Karpas-422 (cell line): ENCODE data around the gene SPINK5. TPM values are rescaled to one million over a fixed set of nuclear protein-coding genes. Genes with fewer than 3 reads are reported as not detected.

Experiments
- DNase-seq: peaks from one replicate; pipeline ENCODE4 v3.0.0-alpha.2; 2015
- H2AFZ ChIP-seq: fragments of 200-600 bp; sonication (generic); 2 replicates; pipeline ENCODE4 v1.6.1; 2014; ENCODE audit warnings: antibody characterized with exemption, low read length, mixed read lengths
- H3K27ac ChIP-seq: fragments of 200-600 bp; sonication (generic); 2 replicates; pipeline ENCODE4 v1.5.1; 2014; ENCODE audit warnings: mild to moderate bottlenecking, low read length, moderate library complexity
- H3K27me3 ChIP-seq: fragments of 200-600 bp; sonication (generic); 2 replicates; pipeline ENCODE4 v1.6.1; 2014; ENCODE audit warnings: low read length, mixed read lengths
- H3K36me3 ChIP-seq: fragments of 200-600 bp; sonication (generic); 2 replicates; pipeline ENCODE4 v1.6.1; 2014; ENCODE audit warnings: low read length, mixed read lengths; ENCODE audit not compliant: insufficient read depth
- H3K4me1 ChIP-seq: fragments of 200-600 bp; sonication (generic); 2 replicates; pipeline ENCODE4 v1.6.1; 2014; ENCODE audit warnings: mild to moderate bottlenecking, low read length, mixed read lengths
- H3K4me2 ChIP-seq: fragments of 200-600 bp; sonication (generic); 2 replicates; pipeline ENCODE4 v1.6.1; 2014; ENCODE audit warnings: low read length, low read depth, mild to moderate bottlenecking; ENCODE audit not compliant: poor library complexity, severe bottlenecking
- H3K4me3 ChIP-seq: fragments of 200-600 bp; sonication (generic); 2 replicates; pipeline ENCODE4 v1.5.1; 2014; ENCODE audit warnings: mild to moderate bottlenecking, antibody characterized with exemption, low read length, mixed read lengths
- H3K79me2 ChIP-seq: fragments of 200-600 bp; sonication (generic); 2 replicates; pipeline ENCODE4 v1.6.1; 2014; ENCODE audit warnings: mild to moderate bottlenecking, low read length, mixed read lengths
- H3K9ac ChIP-seq: fragments of 200-600 bp; sonication (generic); 2 replicates; pipeline ENCODE4 v1.6.0; 2014; ENCODE audit warnings: low read length
- H3K9me2 ChIP-seq: fragments of 200-600 bp; sonication (generic), shearing (Covaris generic); replicated peaks from 2 replicates; pipeline ENCODE4 v1.6.0; 2014; ENCODE audit warnings: mild to moderate bottlenecking, low read length, moderate library complexity; ENCODE audit not compliant: insufficient read depth
- H3K9me3 ChIP-seq: fragments of 300-700, 200-600 bp; sonication (generic); 2 replicates; pipeline ENCODE4 v1.6.1; 2014; ENCODE audit warnings: low read length, mixed read lengths
- H4K20me1 ChIP-seq: fragments of 200-600 bp; sonication (generic); 2 replicates; pipeline ENCODE4 v1.6.1; 2014; ENCODE audit warnings: mild to moderate bottlenecking, antibody characterized with exemption, low read length, low read depth; ENCODE audit not compliant: insufficient read depth
- total RNA-seq: library from RNA; depleted of rRNA; stranded (reverse); fragments of >200 nt; shearing (Covaris generic); gene quantifications from 2 replicates; pipeline ENCODE4 v1.2.3, GENCODE V29; 2014; ENCODE audit warnings: low replicate concordance; rRNA removed

SPINK5 gene
- not detected in 2 replicates for total RNA-seq

GRCh38 chr5:148063861-148064260, at the start of gene SPINK5:
Gene SPINK5, plus strand, starts transcription at chr5:148063980. Its CDS starts 65 bp downstream, at chr5:148064045.
- no peak within 1 kb of the TSS for H3K27ac ChIP-seq
- no peak within 1 kb of the TSS for H2AFZ ChIP-seq
- H3K4me2 ChIP-seq: no peak within 1 kb of the TSS
- DNase-seq: no peak
- H3K9me3 ChIP-seq: no peaks in the 10 kb centered on the region
- H3K4me3 ChIP-seq: no peak within 1 kb of the TSS
- no peaks in the 10 kb centered on the region for H3K36me3 ChIP-seq
- H3K79me2 ChIP-seq: no peaks in the 10 kb centered on the region
- H4K20me1 ChIP-seq: no peaks in the 10 kb centered on the region
- no peak within 1 kb of the TSS for H3K9ac ChIP-seq
- H3K27me3 ChIP-seq: no peaks in the 10 kb centered on the region
- H3K9me2 ChIP-seq: no peaks in the 10 kb centered on the region
- H3K4me1 ChIP-seq: no peaks in the 10 kb centered on the region

GRCh38 chr5:148014276-148014675, 49.5 kb upstream of the SPINK5 start:
- Histone ChIP-seq H3K4me3 (no peak overlapping the region), H3K9me2 (no peaks in the 10 kb centered on the region), H3K4me2 (no peak overlapping the region), H3K27ac (no peak overlapping the region), H3K9me3 (no peaks in the 10 kb centered on the region), H2AFZ (no peak overlapping the region), H3K4me1 (no peaks in the 10 kb centered on the region), H3K9ac (no peak overlapping the region), H4K20me1 (no peaks in the 10 kb centered on the region), H3K27me3 (no peaks in the 10 kb centered on the region), H3K79me2 (no peaks in the 10 kb centered on the region), H3K36me3 (no peaks in the 10 kb centered on the region)
- DNase-seq: no peak

GRCh38 chr5:148020257-148020988, 43.4 kb upstream of the SPINK5 start:
- no peaks in the 10 kb centered on the region for H3K79me2 ChIP-seq
- H3K36me3 ChIP-seq: no peaks in the 10 kb centered on the region
- H3K9me2 ChIP-seq: no peaks in the 10 kb centered on the region
- no peaks in the 10 kb centered on the region for H3K9me3 ChIP-seq
- H3K27me3 ChIP-seq: no peaks in the 10 kb centered on the region
- no peak for DNase-seq
- no peak overlapping the region for H3K4me3 ChIP-seq
- no peaks in the 10 kb centered on the region for H4K20me1 ChIP-seq
- H3K27ac ChIP-seq: no peak overlapping the region
- H3K4me2 ChIP-seq: no peak overlapping the region
- H2AFZ ChIP-seq: no peak overlapping the region
- no peaks in the 10 kb centered on the region for H3K4me1 ChIP-seq
- no peak overlapping the region for H3K9ac ChIP-seq

- Histone ChIP-seq H3K36me3 (no peaks in the 10 kb centered on the region), H3K27me3 (no peaks in the 10 kb centered on the region), H3K4me2 (no peak overlapping the region), H3K27ac (no peak overlapping the region), H3K9ac (no peak overlapping the region), H4K20me1 (no peaks in the 10 kb centered on the region), H3K4me3 (no peak overlapping the region), H3K4me1 (no peaks in the 10 kb centered on the region), H3K79me2 (no peaks in the 10 kb centered on the region), H3K9me3 (no peaks in the 10 kb centered on the region), H2AFZ (no peak overlapping the region), H3K9me2 (no peaks in the 10 kb centered on the region)
- DNase-seq: no peak
Measured at GRCh38 chr5:148027505-148027904, 36.3 kb upstream of the SPINK5 start.

- H2AFZ ChIP-seq: no peak overlapping the region
- DNase-seq: no peak
- H3K9me3 ChIP-seq: no peaks in the 10 kb centered on the region
- no peaks in the 10 kb centered on the region for H3K79me2 ChIP-seq
- H3K36me3 ChIP-seq: no peaks in the 10 kb centered on the region
- no peak overlapping the region for H3K4me3 ChIP-seq
- no peak overlapping the region for H3K4me2 ChIP-seq
- H3K27me3 ChIP-seq: no peaks in the 10 kb centered on the region
- no peaks in the 10 kb centered on the region for H3K4me1 ChIP-seq
- no peaks in the 10 kb centered on the region for H3K9me2 ChIP-seq
- no peaks in the 10 kb centered on the region for H4K20me1 ChIP-seq
- no peak overlapping the region for H3K9ac ChIP-seq
- no peak overlapping the region for H3K27ac ChIP-seq
Measured at GRCh38 chr5:148029131-148029530, 34.6 kb upstream of the SPINK5 start.

- no peak for DNase-seq
- Histone ChIP-seq H3K4me3 (no peak overlapping the region), H3K79me2 (no peaks in the 10 kb centered on the region), H3K4me1 (no peaks in the 10 kb centered on the region), H3K9ac (no peak overlapping the region), H3K9me2 (no peaks in the 10 kb centered on the region), H3K9me3 (no peaks in the 10 kb centered on the region), H3K27me3 (no peaks in the 10 kb centered on the region), H4K20me1 (no peaks in the 10 kb centered on the region), H3K4me2 (no peak overlapping the region), H3K27ac (no peak overlapping the region), H3K36me3 (no peaks in the 10 kb centered on the region), H2AFZ (no peak overlapping the region)
Measured at GRCh38 chr5:148033134-148033533, 30.6 kb upstream of the SPINK5 start.

GRCh38 chr5:148035676-148036075, 28.1 kb upstream of the SPINK5 start:
- Histone ChIP-seq H3K4me3 (no peak overlapping the region), H3K36me3 (no peaks in the 10 kb centered on the region), H3K4me1 (no peaks in the 10 kb centered on the region), H3K9me2 (no peaks in the 10 kb centered on the region), H4K20me1 (no peaks in the 10 kb centered on the region), H3K9me3 (no peaks in the 10 kb centered on the region), H3K9ac (no peak overlapping the region), H3K4me2 (no peak overlapping the region), H2AFZ (no peak overlapping the region), H3K27me3 (no peaks in the 10 kb centered on the region), H3K79me2 (no peaks in the 10 kb centered on the region), H3K27ac (no peak overlapping the region)
- no peak for DNase-seq

- no peaks in the 10 kb centered on the region for H3K36me3 ChIP-seq
- no peaks in the 10 kb centered on the region for H3K9me3 ChIP-seq
- H3K9me2 ChIP-seq: no peaks in the 10 kb centered on the region
- H3K27ac ChIP-seq: no peak overlapping the region
- no peak overlapping the region for H3K4me2 ChIP-seq
- H2AFZ ChIP-seq: no peak overlapping the region
- no peaks in the 10 kb centered on the region for H3K4me1 ChIP-seq
- H4K20me1 ChIP-seq: no peaks in the 10 kb centered on the region
- no peak overlapping the region for H3K9ac ChIP-seq
- no peaks in the 10 kb centered on the region for H3K79me2 ChIP-seq
- H3K27me3 ChIP-seq: no peaks in the 10 kb centered on the region
- DNase-seq: no peak
- no peak overlapping the region for H3K4me3 ChIP-seq
Measured at GRCh38 chr5:148042881-148043280, 20.9 kb upstream of the SPINK5 start.
